ENCODE data around the gene DLG2.

Gene DLG2

DNA sequence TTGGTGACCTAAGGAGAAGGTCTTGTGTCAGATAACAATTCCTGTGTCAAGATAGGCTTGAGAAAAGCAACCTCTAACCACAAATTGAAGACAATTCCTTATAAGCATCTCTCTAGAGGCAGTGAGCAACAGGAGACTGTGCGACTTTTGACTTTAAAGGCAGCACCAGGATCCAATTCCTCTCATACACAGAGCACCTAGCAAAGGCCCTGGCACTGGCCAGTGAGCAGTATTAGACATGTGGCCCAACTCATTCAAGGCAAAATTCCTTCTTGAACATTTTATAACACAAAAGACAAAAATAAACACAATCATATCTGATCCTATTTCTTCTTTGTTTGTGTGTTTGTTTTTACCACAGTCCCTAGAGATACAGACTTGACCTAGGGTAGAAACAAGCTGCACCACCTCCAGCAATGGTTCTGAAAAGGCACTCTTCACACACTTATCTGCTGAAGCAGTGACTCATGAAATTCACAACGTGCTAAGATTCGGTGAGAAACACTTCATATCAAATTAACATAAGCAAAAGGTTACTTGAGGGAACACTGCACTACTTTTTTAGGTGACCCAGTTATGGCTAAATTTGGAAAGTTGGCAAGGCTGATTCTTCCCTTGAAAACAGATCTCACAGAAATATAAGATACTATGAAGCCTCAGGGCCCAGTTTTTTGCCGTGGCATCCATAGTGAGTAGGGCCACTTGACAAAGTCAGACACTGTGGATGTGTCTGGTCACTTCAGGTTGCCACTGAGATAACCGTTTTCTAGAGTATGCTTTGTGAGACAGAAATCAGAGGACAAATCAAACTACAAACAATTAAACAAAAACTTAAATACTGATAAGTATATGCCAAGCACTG is 1018.9 kb downstream of the DLG2 start:
- no peak for DNase-seq

DNA sequence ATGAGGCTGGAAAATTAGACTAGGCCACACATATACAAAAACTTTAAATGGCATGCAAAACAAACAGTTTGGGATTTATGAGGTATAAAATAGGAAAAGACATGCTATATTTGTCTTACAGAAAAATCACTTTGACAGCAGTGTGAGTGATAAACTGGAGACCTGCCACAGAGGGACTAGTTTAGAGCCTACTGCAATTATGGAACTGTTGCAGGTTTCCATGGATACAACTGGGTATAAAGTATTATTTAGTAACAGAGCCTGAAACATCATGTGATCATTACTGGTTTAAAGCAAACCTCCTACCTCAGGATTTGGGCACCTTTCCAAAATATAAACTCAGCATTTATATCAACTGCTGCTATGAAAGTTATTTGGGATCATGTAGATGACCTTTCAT is 1032.5 kb downstream of the DLG2 start:
- no peak for DNase-seq

DNA sequence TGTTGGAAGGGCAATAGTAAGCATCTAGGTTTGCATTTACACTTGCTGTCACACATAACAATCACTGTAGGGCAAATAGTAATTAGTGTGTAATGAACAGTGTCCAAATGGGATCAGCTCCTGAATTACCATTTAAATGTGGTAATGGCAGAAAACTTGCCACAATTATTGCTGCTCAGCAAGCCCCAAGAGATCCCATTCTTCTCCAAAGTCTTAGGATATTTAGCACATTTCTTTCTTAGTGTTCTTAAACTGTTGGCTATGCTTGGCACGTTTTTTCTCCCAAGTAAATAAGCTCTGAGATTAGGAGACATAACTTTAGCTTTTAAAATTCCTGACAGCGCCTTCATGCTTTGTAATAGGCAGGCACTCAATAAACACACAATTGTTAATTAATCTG is 1037.0 kb downstream of the DLG2 start:
- no peak for DNase-seq

DNA sequence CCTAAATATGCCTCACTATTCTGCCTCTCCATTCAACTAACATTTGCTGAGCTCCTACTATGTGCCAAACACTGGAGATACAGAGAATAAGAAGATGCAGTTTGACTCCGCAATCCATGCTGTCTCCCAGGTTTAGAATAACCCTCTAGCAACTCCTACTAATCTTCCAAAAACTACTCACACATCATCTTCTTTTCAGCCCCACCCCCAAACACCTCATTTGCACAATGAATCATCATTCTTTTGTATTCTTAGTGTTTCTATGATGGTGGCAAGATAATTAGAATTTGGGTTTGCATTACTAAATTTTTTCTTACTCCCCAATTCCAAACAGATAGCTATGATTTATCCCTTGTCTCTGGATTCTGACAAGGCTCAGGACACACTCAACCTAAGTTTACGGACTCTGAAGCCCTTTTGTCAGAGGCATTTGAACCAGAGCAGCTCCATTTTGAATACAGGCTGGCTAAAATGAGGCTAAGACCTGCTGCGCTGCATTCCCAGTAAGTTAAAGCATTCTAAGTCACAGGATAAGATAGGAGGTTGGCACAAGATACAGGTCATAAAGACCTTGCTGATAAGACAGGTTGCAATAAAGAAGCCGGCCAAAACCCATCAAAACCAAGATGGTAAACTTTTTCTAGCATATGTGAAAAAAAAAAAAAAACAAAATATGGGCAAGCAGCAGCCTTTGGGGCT is 1038.9 kb downstream of the DLG2 start:
- no peak for DNase-seq

DNA sequence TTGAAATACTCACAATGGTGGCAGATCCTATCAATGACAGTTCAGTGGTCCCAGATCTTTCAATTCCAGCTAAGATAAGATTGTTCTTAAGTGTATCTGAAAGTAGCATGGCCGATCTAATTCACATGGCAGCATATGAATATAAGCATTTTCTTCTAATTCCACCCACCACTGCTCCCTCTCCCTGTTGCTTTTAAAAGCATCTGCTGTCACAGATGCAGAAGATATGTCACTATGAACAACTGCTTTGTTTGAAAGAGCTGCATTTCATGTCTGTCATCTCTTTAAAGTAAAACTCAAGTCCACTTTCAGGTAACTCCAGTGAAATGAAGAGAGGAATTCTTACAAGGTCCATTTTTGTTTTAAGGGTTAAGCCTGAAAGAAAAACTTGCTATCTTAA is 1044.0 kb downstream of the DLG2 start:
- no peak for DNase-seq

DNA sequence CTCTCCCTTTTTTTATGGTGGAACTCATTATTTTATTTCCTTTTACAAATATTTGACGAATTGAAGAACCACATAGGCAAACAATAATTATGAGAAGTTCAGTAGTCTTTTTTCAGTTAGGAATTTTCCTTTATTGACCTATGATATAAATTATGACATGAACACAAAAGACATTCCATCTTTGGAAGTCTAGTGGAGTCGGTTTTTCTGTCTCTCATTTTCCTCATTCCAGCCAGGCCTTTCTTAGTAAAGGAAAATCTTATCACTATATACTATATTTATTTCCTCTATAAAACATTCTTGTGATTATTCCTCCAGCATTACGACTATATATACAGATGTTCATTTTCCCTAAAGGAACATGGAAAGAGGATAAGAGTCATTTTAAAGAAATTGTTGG is 1046.1 kb downstream of the DLG2 start:
- DNase-seq, result no peak

DNA sequence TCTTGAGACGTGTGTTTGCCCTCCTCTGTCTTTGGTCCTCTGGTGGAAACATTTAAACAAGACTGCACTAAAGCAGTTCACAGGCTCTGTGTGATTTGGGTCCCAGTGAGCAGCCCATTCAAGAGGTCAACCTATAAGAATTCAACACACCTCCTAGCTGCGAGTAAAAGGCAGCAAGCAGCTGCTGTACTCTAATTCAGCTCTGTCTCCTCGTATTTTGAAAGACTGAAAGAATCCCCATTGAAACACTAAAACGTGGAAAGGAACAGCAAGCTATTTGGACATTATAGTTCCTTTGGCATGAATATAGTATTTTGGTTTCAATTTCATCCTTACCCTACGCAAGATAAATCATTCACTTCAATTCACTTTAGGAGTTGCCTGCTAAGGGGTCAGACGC is 1046.7 kb downstream of the DLG2 start:
- DNase-seq, result no peak

DNA sequence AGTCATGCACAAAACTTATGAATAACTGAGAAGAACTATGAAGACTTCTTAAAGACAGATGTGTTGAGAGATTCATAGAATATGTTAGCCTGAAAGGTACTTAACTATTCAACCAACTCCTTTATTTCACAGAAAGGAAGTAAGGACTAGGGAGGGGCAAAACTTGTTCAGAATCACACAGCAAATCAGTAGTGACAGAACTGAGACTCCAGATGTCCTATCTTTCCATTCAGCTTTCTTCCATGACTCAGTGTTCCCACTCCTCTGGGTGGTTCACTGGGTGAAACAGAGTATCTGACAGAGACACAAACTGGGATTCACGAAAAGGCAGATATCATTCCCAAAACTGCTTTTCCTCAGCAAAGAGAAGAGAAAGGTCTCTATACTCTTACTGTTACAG is 1053.3 kb downstream of the DLG2 start:
- no peak for DNase-seq

DNA sequence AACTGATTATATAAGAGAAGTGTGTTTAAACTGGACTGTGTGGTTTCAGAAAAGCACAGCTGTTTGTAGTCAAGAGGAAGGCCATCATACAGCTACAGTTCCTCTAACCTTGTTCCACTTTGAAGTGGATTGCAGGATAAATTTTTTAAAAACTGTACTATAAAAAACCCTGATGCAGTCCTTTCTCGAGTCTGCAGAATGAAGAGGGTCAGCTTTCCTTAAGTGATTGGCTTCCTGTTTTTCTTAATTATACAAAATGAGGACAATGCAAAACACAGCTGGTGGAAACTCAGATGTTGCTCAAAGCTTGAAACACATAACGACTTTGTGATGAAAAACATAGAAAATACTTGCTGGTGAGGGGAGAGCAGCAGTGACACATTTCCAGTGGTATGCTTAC is 1060.5 kb downstream of the DLG2 start:
- no peak for DNase-seq

DNA sequence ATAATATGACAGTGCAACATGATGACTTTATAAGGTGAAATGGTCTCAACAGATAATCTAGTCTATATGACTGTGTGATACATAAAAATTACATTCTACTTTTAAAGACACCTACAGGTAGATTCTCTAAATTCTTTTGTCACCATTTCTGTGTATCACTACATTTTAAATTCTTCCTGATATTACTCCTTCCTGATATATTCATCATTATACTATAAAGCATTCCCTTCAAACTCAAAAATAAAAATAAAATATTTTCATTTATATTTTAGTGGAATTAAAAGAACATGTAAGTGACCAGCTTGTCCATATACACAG is 1062.3 kb downstream of the DLG2 start:
- no peak for DNase-seq

DNA sequence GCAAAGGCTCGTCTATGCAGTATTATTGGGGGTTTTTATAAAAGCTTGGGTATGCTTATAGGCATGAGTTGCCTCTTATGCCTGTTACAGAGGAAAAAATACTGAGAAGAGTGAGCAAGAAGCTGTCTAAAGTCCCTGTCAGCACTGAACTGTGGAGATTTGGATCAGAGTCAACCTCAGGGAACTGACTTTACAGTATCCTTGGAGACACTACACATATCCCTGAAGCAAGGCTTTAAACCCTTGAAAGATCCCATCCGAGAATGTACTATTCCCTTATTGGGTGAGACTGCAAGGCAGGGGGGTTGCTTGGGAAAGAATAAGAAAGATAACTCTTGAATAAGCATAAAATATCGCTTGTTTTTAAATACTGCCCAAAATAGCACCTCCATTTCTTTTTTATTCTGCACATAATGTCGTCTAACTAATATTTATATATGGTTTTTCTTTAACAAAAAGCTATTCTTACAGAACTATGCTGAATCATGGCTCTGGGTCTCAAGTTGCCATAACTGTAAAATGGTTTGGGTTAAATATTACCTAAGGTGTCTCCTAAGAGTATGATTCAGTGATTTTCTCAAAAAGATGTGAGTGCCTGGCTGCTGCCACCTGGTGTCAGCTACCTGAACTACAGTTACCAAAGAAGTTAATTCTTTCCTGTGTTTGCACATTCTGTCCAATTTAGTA is 1062.8 kb downstream of the DLG2 start:
- DNase-seq, result no peak

DNA sequence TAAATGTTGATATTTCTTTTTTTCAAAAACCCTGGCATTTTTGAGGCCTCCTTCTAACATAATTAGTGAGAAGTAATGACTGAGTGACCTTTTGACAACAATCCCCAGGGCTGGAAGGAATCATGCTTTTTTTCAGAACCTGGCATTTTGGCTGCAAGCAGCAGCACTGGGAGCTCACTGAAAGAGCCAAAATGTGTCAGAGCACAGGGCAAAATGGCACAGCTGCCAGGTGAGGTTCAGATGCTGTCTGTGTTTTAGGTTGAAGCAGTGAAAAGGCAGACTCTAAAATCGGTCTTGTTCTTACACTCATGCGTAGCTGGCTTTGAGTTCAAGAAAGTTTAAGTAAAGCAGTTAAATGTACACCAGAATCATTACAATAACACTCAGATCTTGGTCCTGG is 1063.8 kb downstream of the DLG2 start:
- no peak for DNase-seq

DNA sequence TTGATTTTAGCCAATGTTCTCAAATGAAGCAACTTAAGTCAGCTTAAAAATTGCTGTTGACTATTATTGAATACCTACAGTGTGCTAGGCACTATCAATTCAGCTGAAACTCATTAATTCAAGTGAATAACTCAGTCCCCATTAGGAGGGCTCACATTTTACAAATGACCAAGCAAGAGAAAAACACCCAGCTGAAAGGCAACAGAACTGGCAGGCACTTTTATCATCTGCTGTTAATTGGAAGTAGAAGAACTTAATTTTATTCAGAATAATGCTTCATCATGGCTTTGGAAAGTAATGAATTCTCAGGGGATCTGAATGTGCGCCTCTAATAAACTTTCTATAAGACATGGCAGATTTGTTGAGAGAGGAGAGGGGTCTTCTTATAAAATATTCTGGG is 1066.9 kb downstream of the DLG2 start:
- DNase-seq, result no peak

DNA sequence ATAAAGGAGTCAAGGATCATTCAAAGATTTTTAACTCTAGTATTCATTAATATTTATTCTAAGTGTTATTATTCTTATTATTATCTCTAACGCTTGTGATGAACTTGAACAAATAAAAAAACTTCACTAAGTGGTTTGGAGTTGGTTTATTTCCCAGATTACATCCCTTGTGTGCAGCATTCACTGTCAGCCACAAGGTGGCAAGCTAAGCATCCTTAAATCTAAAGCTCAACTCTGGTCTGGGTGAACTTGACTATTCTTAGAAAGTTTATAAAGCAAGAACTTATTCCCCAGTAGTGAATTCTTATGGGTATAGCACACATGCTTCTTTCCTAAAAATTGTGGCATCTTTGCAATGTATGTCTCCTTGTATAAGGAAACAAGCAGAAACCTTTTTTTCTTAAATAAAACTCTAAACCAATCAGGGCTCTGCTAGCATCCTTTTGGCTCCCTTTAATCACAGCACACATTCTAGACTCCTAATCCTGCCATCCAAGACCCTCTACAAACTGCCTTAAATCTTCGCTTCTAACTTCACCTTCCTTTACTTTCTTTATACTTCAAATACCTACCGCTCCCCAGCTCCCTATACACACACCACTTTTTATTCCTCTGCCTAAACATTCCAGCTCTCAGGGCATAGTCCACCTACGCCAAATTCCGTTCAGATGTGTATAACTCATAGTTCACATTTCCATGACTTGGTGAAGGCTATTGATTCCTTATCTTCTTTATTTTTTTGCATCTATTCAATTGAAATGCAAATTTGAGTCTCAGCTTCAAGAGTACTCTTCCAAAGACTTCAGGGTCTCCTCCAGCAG is 1068.8 kb downstream of the DLG2 start:
- DNase-seq, result peak; percentile 33

DNA sequence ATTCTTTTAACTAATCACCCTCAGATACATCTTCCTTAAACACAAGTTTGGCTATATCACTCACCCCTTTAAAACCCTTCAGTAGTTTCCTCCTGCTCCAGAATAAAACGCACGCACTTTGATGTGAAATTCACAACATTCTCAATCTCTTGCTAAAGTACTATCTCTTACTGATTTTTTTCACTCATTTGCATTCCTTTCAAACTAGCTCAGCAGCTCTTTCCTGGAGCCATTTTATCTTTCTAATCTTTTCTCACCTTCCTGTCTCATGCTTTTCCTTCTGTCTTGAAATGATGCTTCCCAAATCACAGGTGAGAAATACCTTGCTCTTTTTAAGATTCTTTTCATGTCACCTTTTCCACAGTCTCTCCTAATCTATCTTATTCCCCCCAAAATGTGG is 1074.4 kb downstream of the DLG2 start:
- no peak for DNase-seq

DNA sequence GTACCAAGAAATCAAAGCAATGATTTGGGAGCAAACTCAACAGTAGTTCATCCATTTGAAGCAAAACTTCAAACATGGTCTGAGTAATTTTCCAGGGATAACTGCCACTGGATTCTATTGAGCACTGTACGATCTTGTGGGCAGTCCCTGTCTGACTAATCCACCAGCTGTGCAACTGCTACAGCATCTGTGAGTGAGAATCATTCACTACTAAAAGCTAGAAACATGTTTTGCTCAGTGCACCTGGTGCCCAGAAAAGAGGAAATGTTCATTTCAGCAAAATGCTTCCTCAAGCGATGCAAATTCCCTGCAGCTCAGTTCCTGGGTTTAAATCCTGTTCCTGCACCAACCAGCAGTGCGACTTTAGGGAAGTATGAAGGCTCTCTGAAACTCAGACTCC is 1077.9 kb downstream of the DLG2 start:
- peak; percentile 31 for DNase-seq

DNA sequence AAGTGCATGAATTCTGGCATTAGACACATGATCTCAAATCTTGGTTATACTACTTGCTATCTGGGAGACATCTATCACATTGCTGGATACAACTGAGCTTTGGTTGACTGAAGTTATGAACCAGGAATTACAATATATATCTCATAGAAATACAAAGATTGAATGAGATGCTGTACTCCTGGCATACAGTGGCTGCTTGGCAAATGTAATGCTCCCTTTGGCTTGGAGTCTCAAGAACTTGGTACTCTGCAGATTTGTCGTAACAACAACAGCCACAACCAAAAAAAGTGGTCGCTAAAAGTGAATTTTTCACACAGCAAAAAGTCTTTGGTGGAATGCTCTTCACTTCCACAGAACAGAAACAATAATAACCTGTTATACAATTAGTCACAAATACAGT is 1082.6 kb downstream of the DLG2 start:
- DNase-seq, result no peak

DNA sequence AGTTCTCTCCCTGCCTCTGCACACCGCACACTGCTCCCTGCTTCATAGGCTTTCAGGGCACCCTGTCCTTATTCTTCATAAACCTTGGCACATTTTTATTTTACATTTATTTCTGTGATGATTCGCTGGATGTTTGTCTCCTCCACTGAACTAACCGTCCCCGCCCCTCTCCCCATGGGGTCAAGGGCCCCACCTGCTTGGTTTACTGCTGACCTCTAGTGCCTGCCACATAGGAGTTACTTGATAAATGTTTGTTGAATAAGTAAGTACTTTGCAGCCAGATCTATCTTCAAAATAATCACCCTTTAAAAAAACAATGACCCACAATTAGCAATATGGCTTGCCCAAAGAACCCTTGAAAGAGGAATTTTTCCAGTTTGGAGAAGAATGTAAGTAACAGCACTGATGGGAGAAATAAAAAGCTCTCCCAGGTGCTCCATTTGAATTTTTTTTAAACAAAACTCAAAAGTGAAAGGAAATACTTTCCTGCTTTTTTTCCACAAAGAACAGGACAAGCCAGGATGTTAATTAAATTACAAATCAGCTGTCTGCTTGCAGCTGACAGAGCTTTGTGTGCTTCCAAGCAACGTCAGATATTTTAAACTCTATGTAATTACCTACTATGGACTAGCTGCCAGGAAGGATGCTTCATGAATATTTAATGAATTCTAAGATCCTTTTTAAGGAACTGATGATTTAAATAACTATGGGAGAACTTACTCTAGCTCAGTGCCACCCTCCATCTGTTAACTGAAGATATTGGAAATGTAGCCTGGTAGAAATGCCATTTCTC is 1083.6 kb downstream of the DLG2 start:
- DNase-seq, result no peak

DNA sequence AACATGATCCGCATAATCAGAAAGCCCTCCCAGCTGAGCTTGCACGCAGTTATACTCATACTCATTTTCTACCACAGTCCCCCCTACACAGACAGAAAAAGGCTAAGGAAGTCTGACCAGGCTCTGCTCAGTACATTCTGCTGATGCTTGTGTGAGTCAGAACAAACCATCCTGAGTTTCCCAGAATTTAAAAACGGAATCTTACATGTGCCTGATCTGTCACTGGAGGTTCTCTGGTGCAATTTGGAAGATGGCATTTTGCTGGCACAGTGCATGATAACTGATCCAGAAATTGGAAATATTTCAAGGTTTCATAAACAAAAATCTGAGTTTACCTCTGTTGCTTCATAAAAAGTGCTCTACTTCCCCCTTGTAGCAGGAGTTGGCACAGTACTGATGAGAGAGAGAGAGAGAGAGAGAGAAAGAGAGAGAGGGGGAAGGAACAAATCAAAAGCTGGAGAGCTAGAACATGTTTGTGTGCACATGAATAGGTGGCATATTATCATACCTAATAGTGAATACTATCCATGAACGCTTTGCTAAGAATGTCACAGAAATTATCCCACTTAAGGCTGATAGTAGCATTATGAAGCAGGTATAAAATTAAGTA is 1085.3 kb downstream of the DLG2 start:
- no peak for DNase-seq

DNA sequence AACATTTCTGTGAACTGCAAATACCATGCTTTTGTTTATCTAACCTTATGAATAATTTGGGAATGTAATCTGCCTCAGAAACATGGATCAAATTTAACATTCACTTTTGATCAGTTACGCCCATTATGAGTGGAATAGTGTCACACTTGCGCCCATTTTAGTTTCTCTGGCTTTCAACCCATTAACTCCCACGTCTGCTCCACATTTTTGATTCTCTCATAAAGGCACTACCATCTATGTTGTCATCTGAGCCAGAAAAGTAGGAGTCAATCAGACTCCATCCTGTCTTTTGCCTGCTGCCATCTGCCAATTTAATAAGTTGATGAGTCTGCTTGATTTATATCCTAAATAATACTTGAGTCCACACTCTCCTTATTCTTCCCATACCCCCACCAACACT is 1090.7 kb downstream of the DLG2 start:
- no peak for DNase-seq

DNA sequence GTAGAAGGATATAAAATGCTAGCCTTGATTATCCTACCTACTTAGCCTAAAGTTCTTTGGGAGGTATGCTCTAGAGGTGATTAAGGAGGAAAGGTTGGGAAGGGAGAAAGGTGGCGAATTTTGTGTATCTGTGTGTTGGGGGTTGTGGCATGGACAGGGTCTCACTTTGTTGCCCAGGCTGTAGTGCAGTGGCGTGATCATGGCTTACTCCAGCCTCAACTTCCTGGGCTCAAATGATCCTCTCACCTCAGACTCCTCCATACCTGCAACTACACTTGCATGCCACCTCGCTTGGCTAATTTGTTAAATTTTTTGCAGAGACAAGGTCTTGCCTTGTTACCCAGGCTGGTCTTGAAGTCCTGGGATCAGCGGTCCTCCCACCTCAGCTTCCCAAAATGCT is 1094.8 kb downstream of the DLG2 start:
- DNase-seq, result no peak

DNA sequence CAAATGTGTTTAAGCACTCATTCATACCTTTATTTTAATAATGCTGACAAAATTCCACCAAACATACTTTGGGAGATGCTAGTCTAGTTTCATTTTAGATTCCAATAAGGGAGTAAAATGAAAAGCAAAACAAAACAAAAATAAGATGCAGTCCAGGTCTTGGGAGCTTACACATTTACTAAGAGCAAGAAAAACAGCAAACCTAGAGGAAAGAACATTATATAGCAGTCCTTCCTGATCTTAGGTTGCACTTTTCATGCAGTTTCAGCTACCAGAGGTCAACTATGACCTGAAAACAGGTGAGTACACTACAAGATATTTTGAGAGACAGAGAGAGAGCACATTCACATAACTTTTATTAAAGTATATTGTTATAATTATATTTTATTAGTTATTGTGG is 1100.9 kb downstream of the DLG2 start:
- no peak for DNase-seq
